Pons (tissue), 1 donor: Measurements from ENCODE around the gene SP110.
"Not testable (repeated sequence)": the region's sequence is repeated elsewhere in the genome, so short reads cannot be mapped to it uniquely, and the experiment has no call there.

ENCODE experiments used
- DNase-seq: peaks from one replicate; pipeline ENCODE4 v3.0.0-alpha.2; 2016; ENCODE audit warnings: low spot score

SP110 gene

GRCh38 chr2:230224458-230224857, 4.7 kb upstream of the SP110 start:
- no peak for DNase-seq

GRCh38 chr2:230222829-230223228, 3.0 kb upstream of the SP110 start:
- DNase-seq: not testable (repeated sequence)

- DNase-seq: no peak
These were observed 1.7 kb upstream of the SP110 start for GRCh38 chr2:230221493-230221892.

GRCh38 chr2:230220347-230220969, 674 bp upstream of the SP110 start:
- no peak for DNase-seq

- DNase-seq: peak; percentile 61
These were observed 1.4 kb downstream of the SP110 start for GRCh38 chr2:230218421-230218820.

GRCh38 chr2:230217424-230217823, 2.4 kb downstream of the SP110 start:
- DNase-seq: no peak

- DNase-seq: no peak
These were observed 3.3 kb downstream of the SP110 start for GRCh38 chr2:230216489-230216888.

- peak; percentile 24 for DNase-seq
These were observed 10.2 kb downstream of the SP110 start for GRCh38 chr2:230209422-230210051.

GRCh38 chr2:230208576-230208975, 11.2 kb downstream of the SP110 start:
- no peak for DNase-seq

- no peak for DNase-seq
These were observed 14.1 kb downstream of the SP110 start for GRCh38 chr2:230205721-230206120.

- no peak for DNase-seq
These were observed 14.8 kb downstream of the SP110 start for GRCh38 chr2:230205034-230205433.

- DNase-seq: no peak
These were observed 16.6 kb downstream of the SP110 start for GRCh38 chr2:230203110-230203676.

- no peak for DNase-seq
These were observed 17.2 kb downstream of the SP110 start for GRCh38 chr2:230202430-230203109.

GRCh38 chr2:230184727-230185578, 34.8 kb downstream of the SP110 start:
- DNase-seq: peak; percentile 73

- DNase-seq: no peak
These were observed 38.6 kb downstream of the SP110 start for GRCh38 chr2:230181195-230181594.

GRCh38 chr2:230179907-230180306, 39.9 kb downstream of the SP110 start:
- no peak for DNase-seq

- DNase-seq: no peak
These were observed 41.0 kb downstream of the SP110 start for GRCh38 chr2:230178546-230179485.

GRCh38 chr2:230176996-230177395, 42.8 kb downstream of the SP110 start:
- no peak for DNase-seq

GRCh38 chr2:230174466-230174865, 45.3 kb downstream of the SP110 start:
- no peak for DNase-seq

- no peak for DNase-seq
These were observed 46.9 kb downstream of the SP110 start for GRCh38 chr2:230172852-230173251.

GRCh38 chr2:230172156-230172555, 47.6 kb downstream of the SP110 start:
- no peak for DNase-seq
